Dermis blood vessel endothelial cell (primary cell): ENCODE results near the gene POLE. TPM values are rescaled to one million over a fixed set of nuclear protein-coding genes. Genes with fewer than 3 reads are reported as not detected.
"Not testable (repeated sequence)": the region's sequence is repeated elsewhere in the genome, so short reads cannot be mapped to it uniquely, and the experiment has no call there.

Source experiments
- DNase-seq: peaks from one replicate; pipeline ENCODE4 v3.0.0; 2010
- total RNA-seq: library from RNA; depleted of rRNA; stranded (reverse); fragments of >200 nt; gene quantifications from 2 replicates; pipeline ENCODE4 v1.2.3, GENCODE V29; 2014

The POLE gene
- total RNA-seq, 1 donor from 2014 or later = 39.7 TPM

DNA sequence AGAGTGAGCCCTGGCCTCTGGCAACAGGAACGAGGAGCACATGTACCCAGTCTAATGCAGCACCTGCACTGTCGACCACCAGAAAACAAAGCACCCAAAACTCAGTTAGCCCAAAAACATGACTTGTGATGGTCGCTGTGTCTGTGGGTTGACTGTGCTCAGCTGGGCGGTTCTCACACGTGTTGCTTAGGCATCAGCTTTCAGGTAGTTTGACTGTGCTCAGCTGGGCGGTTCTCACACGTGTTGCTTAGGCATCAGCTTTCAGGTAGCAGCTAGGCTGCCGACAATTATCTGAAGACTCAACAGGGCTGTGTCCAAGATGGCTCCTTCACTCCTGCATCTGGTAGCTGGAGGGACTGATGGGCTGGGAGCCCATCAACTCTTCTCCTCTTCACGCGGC is 75.5 kb downstream of the POLE start:
- no peak for DNase-seq

DNA sequence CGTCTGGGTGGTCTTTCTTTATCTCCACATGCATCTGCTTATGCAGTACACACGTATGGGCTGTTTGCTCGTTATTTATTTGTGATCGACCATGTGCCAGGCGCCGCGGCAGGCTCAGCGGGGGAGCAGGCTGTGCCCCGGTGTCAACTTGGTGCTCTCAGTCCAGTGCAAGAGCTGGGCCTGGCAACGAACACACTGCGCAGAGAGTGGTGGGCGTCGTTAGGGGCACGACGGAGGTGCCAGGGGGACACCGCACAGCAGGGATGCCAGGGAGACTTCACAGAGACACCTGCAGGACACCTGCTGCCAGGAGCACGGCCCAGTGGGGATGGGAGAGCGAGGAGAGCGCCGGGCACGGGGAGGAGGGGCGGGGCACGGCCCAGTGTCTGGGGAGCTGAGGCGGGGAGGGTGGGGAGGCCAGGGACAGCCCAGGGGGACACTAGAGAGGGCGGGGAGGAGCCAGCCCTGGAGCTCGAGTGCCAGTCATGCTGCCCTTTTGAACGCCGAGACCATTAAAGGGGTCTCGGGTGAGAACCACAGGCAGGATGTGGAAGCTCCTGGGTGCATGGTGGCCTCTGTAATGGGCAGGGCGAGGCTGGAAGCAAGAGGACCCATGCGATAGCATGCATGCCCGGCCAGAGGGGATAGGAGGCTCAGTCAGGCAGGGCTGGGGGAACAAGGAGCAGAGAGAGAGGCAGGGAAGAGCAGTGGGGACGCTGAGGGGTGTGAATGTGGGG is 76.1 kb downstream of the POLE start:
- no peak for DNase-seq

DNA sequence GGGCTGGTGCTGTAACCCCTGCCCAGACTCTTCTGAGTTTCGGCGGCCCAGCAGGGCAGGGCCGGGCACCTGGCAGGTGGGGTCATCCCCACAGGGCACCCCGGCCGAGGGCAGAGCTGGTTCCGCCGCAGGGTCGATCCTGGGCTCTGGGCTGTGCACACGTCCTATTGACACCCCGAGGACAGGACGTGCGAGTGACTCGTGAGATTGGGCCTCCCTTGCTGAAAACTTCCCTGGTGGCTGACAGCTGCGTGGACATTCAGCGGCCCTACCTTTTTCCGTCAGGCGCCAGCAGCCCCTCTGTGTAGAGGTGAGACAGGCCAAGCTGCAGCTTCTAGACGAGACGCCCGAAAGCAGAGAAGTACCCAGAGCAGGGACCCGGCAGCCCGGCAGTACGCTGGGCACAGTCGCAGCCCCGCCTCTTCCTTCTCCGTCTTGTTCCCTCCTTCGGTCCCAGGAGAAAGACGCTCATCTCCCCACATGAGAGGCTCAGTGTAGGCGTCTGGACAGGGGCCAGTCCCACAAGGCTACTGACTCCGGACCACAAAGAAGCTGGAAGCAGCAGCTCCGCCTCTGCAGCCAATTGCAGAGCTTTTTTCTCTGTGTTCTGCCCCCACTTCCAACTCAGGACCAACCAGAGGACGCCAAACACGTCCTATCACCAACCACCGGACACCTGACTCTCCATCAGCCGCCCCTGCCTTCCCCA is 76.9 kb downstream of the POLE start, which contains the start of gene LRCOL1:
Gene LRCOL1, minus strand, starts transcription at position 532 of the 709 bp plus-strand sequence. CDS start 4,331 bp downstream, outside the sequence.
- peak; percentile 41 for DNase-seq

DNA sequence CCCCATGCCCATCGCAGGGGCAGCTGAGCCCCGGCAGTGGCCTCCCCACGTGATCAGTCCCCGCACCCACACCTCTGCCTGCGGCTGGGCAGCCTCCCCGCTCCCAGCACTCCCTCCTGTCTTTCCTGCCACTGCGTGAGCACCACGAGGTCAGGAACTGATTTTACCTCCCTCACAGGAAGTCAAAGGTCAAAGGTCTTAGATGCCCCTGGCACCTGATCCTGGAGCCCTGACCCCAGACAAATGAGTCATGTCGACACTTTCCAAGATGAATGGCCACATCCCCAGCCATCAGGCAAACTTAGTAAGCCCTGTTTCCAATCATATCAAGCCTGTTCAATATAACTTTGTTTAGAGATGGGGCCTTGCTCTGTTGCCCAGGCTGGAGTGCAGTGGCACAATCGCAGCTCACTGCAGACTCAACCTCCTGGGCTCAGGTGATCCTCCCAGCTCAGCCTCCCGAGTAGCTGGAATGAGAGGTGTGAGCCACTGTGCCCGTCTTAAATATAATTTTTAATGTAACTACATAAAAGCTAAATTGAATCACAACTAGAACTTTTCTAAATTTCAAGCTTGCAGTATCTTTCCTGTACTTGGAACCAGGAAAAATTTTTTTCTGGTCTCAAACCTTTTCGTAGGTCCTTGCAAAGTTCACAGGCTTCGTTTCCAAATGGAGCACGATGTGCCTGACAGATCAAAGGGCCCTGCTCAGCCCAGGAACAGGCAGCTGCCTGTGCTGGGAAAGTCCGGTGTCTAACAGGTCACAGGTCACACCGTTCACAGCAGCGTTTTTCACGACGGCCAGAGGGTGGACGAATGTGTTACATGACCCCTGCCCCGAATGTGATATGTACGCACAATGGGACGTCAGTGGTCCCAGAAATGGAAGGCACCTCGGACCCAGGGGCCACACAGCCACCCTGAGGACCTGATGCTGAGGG is 78.6 kb downstream of the POLE start:
- DNase-seq = peak; percentile 51

DNA sequence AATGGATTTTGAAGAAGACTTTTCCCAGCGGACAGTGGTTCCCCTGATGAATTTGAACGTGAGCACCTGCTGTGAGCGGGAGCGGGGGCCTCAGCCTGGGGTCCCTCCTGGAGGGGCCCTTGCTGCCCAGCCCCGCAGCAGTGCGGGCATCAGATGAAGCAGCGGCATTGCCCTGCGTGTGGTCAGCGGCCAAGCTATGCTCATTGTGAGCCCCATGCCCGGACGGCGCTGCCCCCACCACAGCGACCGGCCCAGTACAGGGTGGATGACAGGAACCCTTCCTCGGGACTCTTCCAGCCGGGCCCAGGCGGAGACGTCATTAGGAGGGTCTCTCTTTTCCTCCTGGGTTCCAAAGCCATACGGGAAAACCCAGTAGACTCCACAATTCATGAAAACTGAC is 80.2 kb downstream of the POLE start:
- no peak for DNase-seq

DNA sequence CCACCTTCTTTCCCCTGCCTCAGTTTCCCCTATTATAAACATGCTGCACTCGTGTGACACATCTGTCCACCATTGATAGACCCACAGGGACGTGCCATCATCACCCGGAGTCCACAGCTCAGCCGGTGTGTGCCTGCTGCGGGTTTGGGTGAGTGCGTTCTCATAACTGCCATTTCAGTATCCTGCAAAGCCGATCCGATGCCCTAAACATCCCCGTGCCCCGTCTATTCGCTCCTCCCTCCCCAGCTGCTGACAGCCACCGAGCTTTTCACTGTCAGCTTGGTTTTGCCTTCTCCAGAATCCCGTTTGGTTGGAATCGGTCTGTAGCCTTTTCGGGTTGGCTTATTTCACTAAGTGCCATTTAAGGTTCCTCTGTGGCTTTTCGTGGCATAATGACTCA is 80.7 kb downstream of the POLE start:
- no peak for DNase-seq

DNA sequence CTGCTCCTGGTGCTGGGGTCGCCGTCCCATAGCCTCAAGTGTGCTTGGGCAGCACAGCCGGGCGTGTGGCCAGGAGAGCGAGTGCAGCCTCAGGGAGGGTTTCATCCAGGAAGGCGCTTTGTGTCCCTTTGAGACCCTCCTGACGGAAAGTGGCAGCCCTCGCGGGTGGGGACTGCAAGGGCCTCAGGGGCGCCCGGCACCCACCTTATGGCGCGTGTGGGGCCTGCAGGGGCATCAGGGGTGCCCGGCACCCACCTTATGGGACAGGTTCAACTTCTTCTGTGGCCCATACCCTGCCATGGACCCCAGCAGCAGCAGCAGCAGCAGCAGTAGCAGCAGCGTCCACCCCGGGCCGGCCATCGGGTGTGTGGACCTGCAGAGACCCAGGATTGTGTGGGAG is 81.2 kb downstream of the POLE start:
- no peak for DNase-seq

DNA sequence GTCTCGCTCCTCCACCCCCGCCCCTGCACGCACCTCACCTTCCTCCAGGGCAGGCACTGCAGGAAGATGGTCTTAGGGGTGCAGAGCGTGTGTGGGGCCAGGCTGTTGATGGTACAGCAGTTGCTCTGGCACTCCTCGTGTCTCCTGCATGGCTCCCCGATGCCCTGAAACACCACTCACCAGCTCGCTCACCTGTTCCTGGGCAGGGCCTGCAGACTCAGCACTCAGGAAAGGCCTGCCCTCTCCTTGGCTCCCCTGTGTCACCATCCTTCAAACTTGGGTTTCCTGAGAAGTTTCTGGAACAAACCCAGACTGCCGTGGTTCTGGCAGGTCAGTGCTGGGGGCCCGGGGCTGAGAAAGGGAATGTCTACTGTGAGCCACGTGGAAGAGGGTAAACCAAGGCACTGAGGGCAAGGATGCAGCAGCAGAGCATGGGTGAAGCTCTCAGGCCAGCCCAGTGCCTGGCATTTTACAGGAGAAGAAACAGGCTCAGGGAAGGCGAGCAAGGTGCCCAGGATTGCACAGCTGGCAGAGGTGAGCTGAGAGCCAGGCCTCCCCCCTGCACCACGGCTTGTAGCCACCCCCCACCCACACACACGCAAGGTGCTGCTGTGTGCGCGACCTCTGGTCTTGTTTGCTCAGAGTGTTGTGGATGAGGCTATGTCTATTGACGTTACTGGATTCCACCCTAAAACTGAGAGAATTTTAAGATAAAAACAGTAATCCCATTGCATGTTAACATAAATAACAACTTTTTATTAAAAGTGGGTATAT is 82.3 kb downstream of the POLE start:
- DNase-seq = no peak

DNA sequence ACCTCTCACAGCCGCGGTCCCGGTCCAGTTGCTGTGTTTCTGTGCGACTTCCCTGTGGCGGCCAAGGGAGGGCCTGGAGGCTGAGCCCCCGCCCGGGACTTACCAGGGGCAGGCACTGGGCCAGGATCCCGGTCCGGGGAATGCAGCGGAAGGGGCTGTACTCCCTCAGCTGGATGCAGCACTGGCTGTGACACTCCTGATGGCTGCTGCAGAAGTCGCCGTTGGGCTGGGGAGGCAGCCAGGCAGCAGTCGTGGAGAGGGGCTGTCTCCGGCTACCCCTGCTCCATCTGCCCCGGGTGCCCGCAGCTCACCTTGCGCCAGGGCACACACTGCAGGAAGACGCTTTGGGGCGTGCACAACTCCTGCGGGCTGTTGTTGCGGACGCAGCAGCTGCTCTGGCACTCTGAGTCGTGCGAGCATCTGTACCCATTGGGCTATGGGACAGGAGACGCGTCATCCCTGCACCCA is 83.0 kb downstream of the POLE start:
- DNase-seq = peak; percentile 75

DNA sequence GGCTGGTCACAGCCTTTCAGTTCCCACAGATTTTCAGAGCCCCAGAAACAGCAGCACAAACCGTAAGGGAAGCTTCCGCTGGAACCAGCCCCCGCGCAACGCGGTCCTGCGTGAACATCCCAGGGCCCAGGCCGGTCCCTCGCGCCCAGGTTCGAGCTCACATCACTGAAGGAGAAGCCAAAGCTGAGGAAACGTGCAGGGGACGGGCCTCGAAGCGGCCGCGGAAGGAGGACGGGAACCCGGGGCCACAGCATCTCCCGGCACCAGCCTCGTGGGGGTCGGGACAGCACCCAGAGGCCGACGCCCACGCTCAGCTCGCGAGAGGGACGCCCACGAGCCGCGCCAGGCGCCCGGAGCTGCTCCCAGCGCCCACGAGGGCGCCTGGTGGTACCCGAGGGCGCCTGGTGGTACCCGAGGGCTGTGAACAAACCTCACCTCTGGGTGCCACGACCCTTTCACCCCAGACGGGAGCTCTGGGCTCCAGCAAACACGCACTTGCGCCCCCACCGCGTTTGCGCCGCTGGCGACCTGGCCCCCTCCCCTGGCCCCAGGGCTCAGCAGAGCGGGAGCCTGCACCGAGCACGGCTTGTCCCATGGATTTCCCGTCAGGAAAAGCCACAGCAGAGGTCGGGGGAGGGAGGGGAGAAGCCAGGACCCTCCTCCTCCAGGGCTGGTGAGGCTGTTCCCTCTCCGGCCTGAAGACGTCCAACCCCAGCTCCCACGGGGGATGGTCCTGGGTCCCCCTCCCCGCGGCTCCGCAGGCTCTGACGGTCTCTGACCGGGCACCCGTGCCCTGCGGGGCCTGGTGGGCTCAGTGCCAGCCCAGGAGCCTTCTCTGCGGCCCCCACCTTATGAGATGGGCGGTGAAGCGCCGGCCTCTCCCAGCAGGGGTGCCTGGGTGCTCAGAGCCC is 83.6 kb downstream of the POLE start:
- DNase-seq = peak; percentile 26

DNA sequence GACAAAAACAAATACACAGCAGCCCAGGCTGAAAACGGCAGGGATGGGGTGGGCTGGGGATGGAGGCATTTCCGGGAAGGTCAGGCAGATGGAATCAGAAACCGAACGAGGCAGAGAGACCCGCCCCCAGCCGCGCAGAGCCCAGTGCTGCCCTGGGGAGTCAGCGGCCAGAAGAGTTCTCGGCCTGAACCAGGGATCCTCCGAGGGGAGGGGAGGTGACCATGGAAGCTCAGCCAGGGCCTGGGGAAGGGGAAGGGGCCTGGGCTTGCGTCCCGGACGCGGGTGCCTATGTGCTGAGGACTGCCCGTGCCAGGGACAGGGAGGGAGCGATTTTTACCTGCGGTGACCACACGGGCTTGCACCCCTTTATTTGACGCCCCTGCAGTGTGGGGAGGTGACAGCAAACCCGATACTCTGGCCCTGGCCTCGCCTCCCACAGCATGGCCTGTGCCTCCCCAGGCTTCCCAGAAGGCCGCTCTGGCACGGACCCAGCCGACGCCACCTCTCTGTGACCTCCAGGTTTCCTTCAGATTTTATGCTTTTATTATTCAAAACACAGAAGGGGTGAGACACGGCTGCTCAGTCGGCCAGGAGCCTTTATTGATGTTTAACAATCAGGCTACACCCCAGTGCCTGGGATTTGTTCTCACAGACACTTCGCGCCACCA is 84.4 kb downstream of the POLE start:
- peak; percentile 47 for DNase-seq

DNA sequence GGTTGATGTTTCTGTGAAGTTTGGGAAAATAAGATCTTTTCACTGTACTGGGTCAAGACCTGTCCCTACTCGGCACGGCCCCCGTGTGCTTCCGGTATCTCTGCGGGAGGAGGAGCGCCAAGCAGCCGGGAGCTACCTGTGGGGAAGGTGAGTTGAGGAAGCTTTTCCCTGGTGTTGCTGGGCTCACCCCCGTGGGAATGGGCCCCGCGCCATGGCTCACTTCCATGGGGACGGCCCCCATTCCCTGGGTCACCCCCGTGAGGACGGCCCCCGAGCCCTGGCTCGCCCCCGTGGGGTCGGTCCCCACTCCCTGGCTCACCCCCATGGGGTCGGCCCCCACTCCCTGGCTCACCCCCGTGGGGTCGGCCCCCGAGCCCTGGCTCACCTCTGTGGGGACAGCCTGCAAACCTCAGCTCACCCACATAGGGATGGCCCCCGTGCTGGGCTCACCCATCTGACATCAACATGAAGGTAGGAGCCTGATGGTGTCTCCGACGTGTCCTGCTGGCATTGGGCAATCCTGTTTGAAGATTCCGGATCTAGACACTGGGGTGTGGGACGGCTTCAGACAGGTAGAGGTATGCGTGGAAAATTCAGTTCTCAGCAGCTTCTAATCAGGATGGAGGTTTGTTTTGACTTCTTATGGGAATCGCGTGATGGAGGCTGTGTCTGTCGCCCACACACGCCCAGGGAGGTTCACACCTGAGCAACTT is 85.8 kb downstream of the POLE start:
- DNase-seq = no peak

DNA sequence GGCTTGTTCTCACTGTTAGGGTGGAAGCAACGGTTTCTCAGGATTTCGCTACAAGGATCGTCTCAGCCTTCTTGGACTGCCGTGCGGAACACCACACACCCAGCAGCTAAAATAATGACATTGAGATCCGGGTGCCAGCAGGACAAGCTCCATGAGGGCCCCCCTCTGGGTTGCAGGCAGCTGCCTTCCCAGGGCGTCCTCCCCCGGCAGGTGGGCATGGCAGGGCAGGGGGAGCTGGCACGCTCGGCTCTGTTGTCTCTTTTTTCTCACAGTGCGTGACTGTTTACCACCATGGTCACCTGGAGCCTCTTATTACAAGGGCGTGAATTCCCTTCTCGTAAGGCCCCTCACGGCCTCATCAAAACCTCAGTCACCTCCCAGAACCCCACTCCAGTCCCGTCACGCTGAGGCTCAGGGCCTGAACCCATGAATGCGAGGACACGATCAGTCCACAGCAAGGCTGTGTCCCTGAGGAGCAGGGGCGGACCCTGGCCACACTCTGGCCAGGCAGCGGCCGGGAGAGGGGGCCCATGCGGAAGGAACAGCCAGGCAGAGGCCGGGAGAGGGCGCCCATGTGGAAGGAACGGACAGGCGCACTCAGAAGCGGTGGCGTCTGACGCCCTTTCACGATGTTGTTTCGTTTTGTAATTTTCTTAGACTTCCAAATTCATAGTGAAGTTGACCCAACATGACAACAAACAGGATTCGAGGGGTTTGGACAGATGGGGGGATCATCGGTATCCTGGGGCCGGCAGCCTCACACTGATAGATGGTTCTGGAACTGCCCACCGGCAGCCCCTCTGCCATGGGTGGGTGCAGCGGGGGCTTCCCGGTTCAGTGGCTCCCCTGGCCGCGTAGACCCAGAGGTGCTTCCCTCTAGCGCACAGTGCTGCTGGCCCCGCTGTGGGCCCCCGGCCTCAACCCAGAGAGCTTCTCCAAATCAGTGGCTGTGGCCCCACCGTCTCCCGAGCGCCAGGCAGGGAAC is 86.8 kb downstream of the POLE start:
- DNase-seq = peak; percentile 84

DNA sequence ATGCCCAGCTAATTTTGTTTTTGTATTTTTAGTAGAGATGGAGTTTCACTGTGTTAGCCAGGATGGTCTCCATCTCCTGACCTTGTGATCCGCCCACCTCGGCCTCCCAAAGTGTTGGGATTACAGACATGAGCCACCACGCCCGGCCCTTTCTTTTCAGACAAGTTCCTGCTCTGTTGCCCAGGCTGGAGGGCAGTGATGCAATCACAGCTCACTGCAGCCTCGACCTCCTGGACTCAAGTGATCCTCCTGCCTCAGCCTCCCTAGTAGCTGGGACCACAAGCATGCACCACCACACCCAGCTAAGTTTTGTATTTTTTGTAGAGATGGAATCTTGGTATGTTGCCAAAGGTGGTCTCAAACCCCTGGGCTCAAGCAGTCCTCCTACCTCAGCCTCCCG is 87.6 kb downstream of the POLE start:
- not testable (repeated sequence) for DNase-seq

DNA sequence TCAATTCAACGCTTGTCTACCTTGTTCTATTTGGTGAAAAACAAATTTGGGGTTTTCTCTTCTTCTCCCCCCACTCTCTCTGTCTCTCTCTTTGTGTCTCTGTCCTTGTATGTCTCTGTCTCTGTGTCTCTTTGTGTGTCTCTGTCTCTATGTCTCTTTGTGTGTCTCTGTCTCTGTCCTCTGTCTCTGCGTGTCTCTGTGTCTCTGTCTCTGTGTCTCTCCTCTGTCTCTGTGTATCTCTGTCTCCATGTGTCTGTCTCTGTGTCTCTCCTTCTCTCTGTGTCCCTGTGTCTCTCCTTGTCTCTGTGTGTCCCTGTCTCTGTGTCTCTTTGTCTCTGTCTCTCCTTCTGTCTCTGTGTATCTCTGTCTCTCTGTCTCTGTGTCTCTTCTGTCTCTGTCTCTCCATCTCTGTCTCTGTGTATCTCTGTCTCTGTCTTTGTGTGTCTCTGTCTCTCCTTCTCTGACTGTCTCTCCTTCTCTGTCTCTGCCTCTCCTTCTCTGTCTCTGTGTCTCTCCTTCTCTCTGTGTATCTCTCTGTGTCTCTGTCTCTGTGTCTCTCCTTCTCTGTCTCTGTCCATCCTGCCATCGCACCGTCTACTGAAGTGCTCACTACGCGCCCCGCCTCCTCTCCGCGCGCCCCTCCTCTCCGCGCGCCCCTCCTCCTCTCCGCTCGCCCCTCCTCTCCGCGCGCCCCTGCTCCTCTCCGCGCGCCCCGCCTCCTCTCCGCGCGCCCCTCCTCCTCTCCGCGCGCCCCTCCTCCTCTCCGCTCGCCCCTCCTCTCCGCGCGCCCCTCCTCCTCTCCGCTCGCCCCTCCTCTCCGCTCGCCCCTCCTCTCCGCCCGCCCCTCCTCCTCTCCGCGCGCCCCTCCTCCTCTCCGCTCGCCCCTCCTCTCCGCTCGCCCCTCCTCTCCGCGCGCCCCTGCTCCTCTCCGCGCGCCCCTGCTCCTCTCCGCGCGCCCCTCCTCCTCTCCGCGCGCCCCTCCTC is 89.5 kb downstream of the POLE start:
- DNase-seq = peak; percentile 77

DNA sequence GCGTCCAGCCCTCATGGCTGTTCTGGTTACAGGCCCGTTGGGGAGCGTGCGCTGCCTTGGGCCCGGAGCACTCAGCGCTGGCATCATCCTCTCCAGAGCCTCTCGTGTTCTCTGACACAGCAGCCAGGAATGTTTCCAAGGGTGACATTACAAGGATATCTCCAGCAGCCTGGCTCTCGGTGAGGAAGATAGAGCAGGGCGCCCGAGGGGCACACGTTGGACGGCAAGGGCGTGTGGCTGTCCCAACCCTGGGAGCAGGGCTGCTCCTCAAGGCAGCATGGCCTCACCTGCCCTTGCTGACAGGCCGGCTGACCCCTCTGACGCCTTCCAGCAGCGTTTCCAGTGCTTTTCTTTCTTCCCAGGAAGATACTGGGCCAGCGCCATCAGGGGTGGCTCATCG is 91.1 kb downstream of the POLE start:
- DNase-seq = no peak

DNA sequence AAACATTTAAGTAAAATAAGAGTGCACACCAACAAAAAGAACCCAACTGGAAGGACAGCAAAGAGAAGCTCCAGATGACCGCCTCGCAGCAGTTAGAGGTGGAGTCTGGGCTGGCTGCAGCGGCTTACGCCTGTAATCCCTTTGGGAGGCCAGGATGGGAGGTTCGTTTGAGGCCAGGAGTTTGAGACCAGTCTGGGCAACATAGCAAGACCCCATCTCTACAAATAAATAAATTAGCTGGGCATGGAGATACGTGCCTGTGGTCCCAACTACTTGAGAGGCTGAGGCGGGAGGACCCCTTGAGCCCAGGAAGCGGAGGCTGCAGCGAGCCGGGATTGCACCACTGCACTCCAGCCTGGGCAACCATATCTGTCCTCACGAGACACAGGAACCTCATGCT is 92.0 kb downstream of the POLE start:
- DNase-seq = no peak
